Panc1 (cell line): ENCODE data around the gene RXRG. TPM values are rescaled to one million over a fixed set of nuclear protein-coding genes. Genes with fewer than 3 reads are reported as not detected.

ENCODE experiments used
- ATAC-seq: fragments of 200-7000 bp; cut with Tn5 transposase; 2 replicates; pipeline ENCODE4 v1.9.1; 2020; ENCODE audit warnings: mild to moderate bottlenecking, moderate library complexity
- BruUV-seq: library from RNA; stranded (reverse); fragments of 400-500 nt; replicated peaks from 2 replicates; lab custom pipeline; 2021; lab: Mats Ljungman, UMichigan
- CTCF ChIA-PET: fragments of 300-600 bp; sonication (Branson Sonifier 250); formaldehyde crosslinking; loops from one replicate; lab custom pipeline; 2022; ENCODE audit warnings: antibody characterized with exemption; lab: Charles Lee
- POLR2A ChIA-PET: fragments of 300-600 bp; sonication (Branson Sonifier 250); formaldehyde crosslinking; loops from one replicate; lab custom pipeline; 2022; ENCODE audit warnings: antibody characterized with exemption; lab: Charles Lee
- DNase-seq: peaks from one replicate; pipeline ENCODE4 v3.0.0-alpha.2; 2010; ENCODE audit warnings: low read depth, low spot score
- H3K27ac ChIP-seq: 2 replicates; pipeline ENCODE4 v1.5.1; 2011; ENCODE audit warnings: mild to moderate bottlenecking, low read length, inconsistent platforms
- H3K27me3 ChIP-seq: fragments of 200-500 bp; sonication (Bioruptor generic); 2 replicates; pipeline ENCODE4 v1.6.0; 2014; ENCODE audit warnings: low read length, inconsistent platforms; ENCODE audit not compliant: control insufficient read depth, insufficient read depth
- H3K36me3 ChIP-seq: fragments of 200-500 bp; sonication (Bioruptor generic); 2 replicates; pipeline ENCODE4 v1.5.1; 2014; ENCODE audit warnings: inconsistent platforms, mild to moderate bottlenecking, low read length, moderate library complexity; ENCODE audit not compliant: control insufficient read depth, insufficient read depth
- H3K4me1 ChIP-seq: 2 replicates; pipeline ENCODE4 v1.5.1; 2011; ENCODE audit warnings: inconsistent platforms, mild to moderate bottlenecking, low read length, moderate library complexity; ENCODE audit not compliant: control insufficient read depth, insufficient read depth
- H3K4me3 ChIP-seq, 2 experiments: 2 replicates each; pipeline ENCODE4 v1.5.1; 2011 to 2012; ENCODE audit warnings: low read depth in 2 of 2, low read length in 2 of 2, mild to moderate bottlenecking in 2 of 2, inconsistent platforms in 1 of 2, moderate library complexity in 1 of 2
- H3K9me3 ChIP-seq: fragments of 200-500 bp; sonication (Bioruptor generic); 2 replicates; pipeline ENCODE4 v1.5.1; 2014; ENCODE audit warnings: low read depth, mild to moderate bottlenecking, inconsistent platforms, low read length, moderate library complexity; ENCODE audit not compliant: control insufficient read depth, insufficient read depth
- CTCF ChIP-seq: fragments of 450-650 bp; IDR thresholded peaks from 2 replicates; pipeline ENCODE4 v1.5.1; 2017; ENCODE audit warnings: mild to moderate bottlenecking
- POLR2AphosphoS5 ChIP-seq: IDR thresholded peaks from 2 replicates; pipeline ENCODE4 v1.6.1; 2012; ENCODE audit warnings: mild to moderate bottlenecking, low read depth, low read length, moderate library complexity
- REST ChIP-seq, 2 experiments: IDR thresholded peaks; 2 replicates each; pipeline ENCODE4 v1.6.1; 2011 to 2012; ENCODE audit warnings: low read depth in 2 of 2, control low read depth in 1 of 2, low read length in 1 of 2, mild to moderate bottlenecking in 1 of 2, moderate library complexity in 1 of 2; ENCODE audit not compliant: insufficient read depth in 1 of 2
- SIN3A ChIP-seq: IDR thresholded peaks from 2 replicates; pipeline ENCODE4 v1.6.1; 2012; ENCODE audit warnings: low read depth, mild to moderate bottlenecking, low read length, moderate library complexity, borderline replicate concordance; ENCODE audit not compliant: insufficient read depth
- TCF7L2 ChIP-seq: IDR thresholded peaks from 2 replicates; pipeline ENCODE4 v1.6.1; 2011; ENCODE audit warnings: mild to moderate bottlenecking, low read depth, low read length, inconsistent platforms
- in situ Hi-C: cut with HindIII; loops from 2 replicates; pipeline ENCODE4 v1.10.0; 2016; ENCODE audit warnings: low sequenced_read_pairs, low pct_unique_long_range_greater_than_20kb
- intact Hi-C: fragments of 100-400 bp; cut with micrococcal nuclease; formaldehyde crosslinking; loops from one replicate; pipeline ENCODE4 v1.10.0; 2022; ENCODE audit not compliant: unreplicated experiment
- total RNA-seq: library from RNA; stranded (reverse); gene quantifications from one replicate; pipeline ENCODE4 v1.2.1, GENCODE V29; 2021; ENCODE audit not compliant: unreplicated experiment

RXRG gene
- total RNA-seq, 1 experiment from 2014 or later: not detected

GRCh38 chr1:165418195-165418594, 26.7 kb downstream of the RXRG start:
- no peak for ATAC-seq
- H3K36me3 ChIP-seq: no peaks in the 10 kb centered on the region
- ChIA-PET POLR2A (interaction anchor here (0.6 kb wide), 1 partner anchor 629 kb away, joined by 3 read pairs; no protein-coding TSS in a partner anchor), CTCF (no interaction called here)
- no peak overlapping the region for H3K4me3 ChIP-seq
- no peak for DNase-seq
- no TSS peak for BruUV-seq
- H3K27ac ChIP-seq: no peak overlapping the region
- no peaks in the 10 kb centered on the region for H3K4me1 ChIP-seq
- TF ChIP-seq REST (IDR thresholded peaks at IDR 0.05; ENCODE audit: insufficient read depth in 1 of 2, low read depth in 2 of 2, low read length in 1 of 2) (no peak), CTCF (no peak), SIN3A (no peak), TCF7L2 (no peak), POLR2AphosphoS5 (no peak)
- in situ Hi-C loops: no loop called here
- no peaks in the 10 kb centered on the region for H3K9me3 ChIP-seq
- intact Hi-C loops: no loop called here
- H3K27me3 ChIP-seq: peaks cover 3% of the 10 kb centered on the region; the same call in 1 of the 2 replicates

GRCh38 chr1:165416876-165417275, 28.1 kb downstream of the RXRG start:
- BruUV-seq: no TSS peak
- CTCF ChIA-PET: no interaction called here
- H3K27ac ChIP-seq: no peak overlapping the region
- intact Hi-C loops (no loop called here), in situ Hi-C loops (no loop called here)
- TF ChIP-seq POLR2AphosphoS5 (no peak), TCF7L2 (no peak), SIN3A (no peak), REST (IDR thresholded peaks at IDR 0.05; ENCODE audit: insufficient read depth in 1 of 2, low read depth in 2 of 2, low read length in 1 of 2) (no peak), CTCF (no peak)
- POLR2A ChIA-PET: no interaction called here
- ATAC-seq (no peak), DNase-seq (no peak)
- peaks cover 5% of the 10 kb centered on the region for H3K27me3 ChIP-seq
- H3K4me1 ChIP-seq: no peaks in the 10 kb centered on the region
- no peak overlapping the region for H3K4me3 ChIP-seq
- H3K36me3 ChIP-seq: no peaks in the 10 kb centered on the region
- no peaks in the 10 kb centered on the region for H3K9me3 ChIP-seq
